ENCODE data around the gene WDPCP.

GRCh38 chr2:63465633-63466032 lies 122.6 kb downstream of the WDPCP start:
- no peak for TF ChIP-seq CTCF (IDR thresholded peaks at IDR 0.05; ENCODE audit: low read depth, low read length, poor library complexity, severe bottlenecking)
- TF ChIP-seq EZH2phosphoT487 (IDR thresholded peaks at IDR 0.05; ENCODE audit: borderline replicate concordance, low read length): no peak
